ENCODE measurements around the gene SLAMF9. TPM values are rescaled to one million over a fixed set of nuclear protein-coding genes. Genes with fewer than 3 reads are reported as not detected.

The SLAMF9 gene
- total RNA-seq, 1 experiment from 2014 or later: not detected

GRCh38 chr1:159987186-159987585, 33.1 kb upstream of the SLAMF9 start:
- Histone ChIP-seq H2BK12ac (ENCODE audit: insufficient read length, low read depth, low read length) (no peak overlapping the region), H3K18ac (ENCODE audit: insufficient read length, low read depth, low read length) (no peak overlapping the region), H2BK120ac (ENCODE audit: low read depth, low read length, poor library complexity, severe bottlenecking) (no peak overlapping the region), H4K91ac (ENCODE audit: insufficient read length, low read depth, low read length) (no peak overlapping the region), H2BK15ac (ENCODE audit: low read depth, low read length) (no peak overlapping the region), H2BK5ac (ENCODE audit: insufficient read length, low read length) (no peak overlapping the region), H3K79me2 (ENCODE audit: insufficient read depth, low read length) (no peaks in the 10 kb centered on the region), H4K5ac (ENCODE audit: insufficient read length, low read depth, low read length) (no peak overlapping the region), H2BK20ac (ENCODE audit: low read depth, low read length, poor library complexity, severe bottlenecking) (no peak overlapping the region), H3K27ac (ENCODE audit: insufficient read length, low read depth, low read length) (no peak overlapping the region), H3K9ac (ENCODE audit: extremely low read depth, insufficient read length, low read length) (no peak overlapping the region), H2AFZ (ENCODE audit: low read length) (no peak overlapping the region), H4K20me1 (ENCODE audit: control insufficient read depth, insufficient read depth, insufficient read length) (no peaks in the 10 kb centered on the region), H3K23me2 (ENCODE audit: insufficient read length, low read depth, low read length, poor library complexity, severe bottlenecking) (no peaks in the 10 kb centered on the region), H3K4ac (ENCODE audit: low read depth, low read length) (no peak overlapping the region), H2AK5ac (ENCODE audit: insufficient read length, low read length) (no peak overlapping the region), H3K79me1 (ENCODE audit: insufficient read depth, low read depth, low read length, poor library complexity, severe bottlenecking) (no peaks in the 10 kb centered on the region), H3T11ph (ENCODE audit: low read length) (no peak overlapping the region), H3K4me2 (ENCODE audit: insufficient read depth, insufficient read length, low read length) (no peak overlapping the region), H3K14ac (ENCODE audit: insufficient read depth, low read length) (no peak overlapping the region), H3K9me3 (ENCODE audit: control insufficient read depth, low read depth, low read length) (no peaks in the 10 kb centered on the region), H3K4me1 (ENCODE audit: insufficient read depth, low read length) (peaks cover 2% of the 10 kb centered on the region; the same call in 1 of the 2 replicates), H3K23ac (ENCODE audit: insufficient read length, low read depth, low read length) (no peak overlapping the region), H3K56ac (ENCODE audit: insufficient read length, low read depth, low read length) (no peak overlapping the region), H3K27me3 (ENCODE audit: insufficient read depth, low read length) (no peaks in the 10 kb centered on the region), H4K8ac (replicated peaks; ENCODE audit: insufficient read length, low read depth, low read length) (no peak overlapping the region)
- Mint-ChIP-seq H3K4me3 (no peak overlapping the region), H3K9me3 (no peaks in the 10 kb centered on the region), H3K27me3 (ENCODE audit: low read depth) (peaks cover 1% of the 10 kb centered on the region; the same call in 1 of the 2 replicates), H3K36me3 (ENCODE audit: insufficient read depth in 1 of 3, low read depth in 3 of 3) (no peaks in the 10 kb centered on the region), H3K27ac (no peak overlapping the region), H3K4me1 (peaks cover 8 to 10% of the 10 kb centered on the region in 2 experiments)
- WGBS (ENCODE audit: extremely low coverage, insufficient read length, low lambda C conversion rate): no CpG with 5 or more reads among the region's 4 CpGs
- TF ChIP-seq, protein P1, sequence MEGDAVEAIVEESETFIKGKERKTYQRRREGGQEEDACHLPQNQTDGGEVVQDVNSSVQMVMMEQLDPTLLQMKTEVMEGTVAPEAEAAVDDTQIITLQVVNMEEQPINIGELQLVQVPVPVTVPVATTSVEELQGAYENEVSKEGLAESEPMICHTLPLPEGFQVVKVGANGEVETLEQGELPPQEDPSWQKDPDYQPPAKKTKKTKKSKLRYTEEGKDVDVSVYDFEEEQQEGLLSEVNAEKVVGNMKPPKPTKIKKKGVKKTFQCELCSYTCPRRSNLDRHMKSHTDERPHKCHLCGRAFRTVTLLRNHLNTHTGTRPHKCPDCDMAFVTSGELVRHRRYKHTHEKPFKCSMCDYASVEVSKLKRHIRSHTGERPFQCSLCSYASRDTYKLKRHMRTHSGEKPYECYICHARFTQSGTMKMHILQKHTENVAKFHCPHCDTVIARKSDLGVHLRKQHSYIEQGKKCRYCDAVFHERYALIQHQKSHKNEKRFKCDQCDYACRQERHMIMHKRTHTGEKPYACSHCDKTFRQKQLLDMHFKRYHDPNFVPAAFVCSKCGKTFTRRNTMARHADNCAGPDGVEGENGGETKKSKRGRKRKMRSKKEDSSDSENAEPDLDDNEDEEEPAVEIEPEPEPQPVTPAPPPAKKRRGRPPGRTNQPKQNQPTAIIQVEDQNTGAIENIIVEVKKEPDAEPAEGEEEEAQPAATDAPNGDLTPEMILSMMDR (conservative IDR thresholded peaks at IDR 0.05): no peak
- no peak for DNase-seq

Data from H9 (cell line).